GM18951 (cell line): ENCODE data around the gene LTBP1.

Source experiments
- POLR2A ChIP-seq: IDR thresholded peaks from 4 replicates; pipeline ENCODE4 v1.6.1; 2011; ENCODE audit warnings: mild to moderate bottlenecking; ENCODE audit not compliant: insufficient read length, insufficient read depth; ENCODE audit errors: extremely low read depth
- in situ Hi-C: fragments of 300-500 bp; cut with MboI; formaldehyde crosslinking; loops from one replicate; pipeline ENCODE4 v1.12.0; 2022; ENCODE audit warnings: low sequenced_read_pairs, mixed read lengths, inconsistent platforms; ENCODE audit not compliant: unreplicated experiment

LTBP1 gene

DNA sequence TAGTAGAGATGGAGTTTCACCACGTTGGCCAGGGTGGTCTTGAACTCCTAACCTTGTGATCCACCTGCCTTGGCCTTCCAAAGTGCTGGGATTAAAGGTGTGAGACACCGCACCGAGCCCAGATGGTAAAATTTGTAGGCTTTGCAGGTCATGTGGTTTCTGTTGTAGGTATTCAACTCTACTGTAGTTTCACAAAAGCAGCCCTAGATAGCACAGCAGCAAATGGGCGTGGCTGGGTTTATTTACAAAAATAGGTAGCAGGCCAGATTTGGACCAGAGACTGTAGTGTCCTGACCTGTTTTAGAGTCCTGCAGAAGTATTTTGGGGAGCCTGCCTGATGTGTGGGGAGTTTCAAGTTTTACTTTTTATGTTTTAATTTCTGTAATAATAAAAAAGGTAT, 445.6 kb downstream of the LTBP1 start:
- TF ChIP-seq POLR2A, result no peak
- in situ Hi-C loops, result loop anchor here (25.0 kb wide), 1 partner anchor 830 kb away; no protein-coding TSS in a partner anchor

DNA sequence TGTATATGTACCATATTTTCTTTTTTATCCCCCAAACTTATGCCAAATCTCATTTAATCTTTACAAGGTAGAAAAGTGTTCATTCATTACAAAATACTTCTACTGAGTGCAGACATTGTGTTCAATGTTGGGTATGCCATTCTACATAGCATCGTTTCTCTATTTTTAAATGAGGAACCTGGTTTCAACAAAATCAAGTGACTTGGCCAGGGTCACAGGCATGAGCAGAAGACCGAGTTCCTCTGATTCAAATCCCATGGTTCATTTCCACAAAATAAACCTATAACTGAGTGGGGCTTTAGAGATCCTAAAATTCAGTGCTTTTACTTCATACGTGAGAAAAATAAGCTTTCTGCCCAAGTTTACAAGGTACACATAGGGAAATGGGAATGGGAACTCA, 448.3 kb downstream of the LTBP1 start:
- no peak for TF ChIP-seq POLR2A
- in situ Hi-C loops, result loop anchor here (25.0 kb wide), 1 partner anchor 833 kb away; no protein-coding TSS in a partner anchor

DNA sequence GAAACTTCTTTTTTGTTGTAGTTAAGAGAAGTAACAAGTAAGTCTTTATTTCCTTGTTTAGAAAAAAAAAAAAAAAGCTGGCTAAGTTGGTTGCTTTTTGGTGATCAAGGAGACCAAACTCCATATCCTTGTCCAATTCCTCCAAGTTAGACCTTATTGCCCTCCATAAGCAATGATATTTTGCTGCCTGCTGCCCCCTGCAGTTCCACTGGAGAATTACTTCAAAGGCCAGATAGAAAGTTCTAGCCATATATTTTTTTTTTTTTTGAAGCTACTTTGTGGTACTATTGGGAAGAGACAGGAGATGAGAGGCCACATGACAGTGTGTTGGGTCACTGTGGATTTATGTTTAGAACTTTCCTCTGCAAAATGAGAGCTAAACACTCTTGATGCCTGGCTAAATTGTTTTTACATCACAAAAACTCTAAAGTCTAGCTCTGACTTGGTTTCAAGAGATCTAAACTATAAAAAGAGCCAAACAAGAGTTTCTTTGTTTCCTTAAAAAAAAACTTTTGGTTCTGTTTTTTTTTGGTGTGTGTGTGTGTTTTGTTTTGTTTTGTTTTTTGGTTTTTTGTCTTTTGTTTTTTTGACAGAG, 449.0 kb downstream of the LTBP1 start:
- in situ Hi-C loops, result loop anchor here (25.0 kb wide), 1 partner anchor 833 kb away; no protein-coding TSS in a partner anchor
- no peak for TF ChIP-seq POLR2A

DNA sequence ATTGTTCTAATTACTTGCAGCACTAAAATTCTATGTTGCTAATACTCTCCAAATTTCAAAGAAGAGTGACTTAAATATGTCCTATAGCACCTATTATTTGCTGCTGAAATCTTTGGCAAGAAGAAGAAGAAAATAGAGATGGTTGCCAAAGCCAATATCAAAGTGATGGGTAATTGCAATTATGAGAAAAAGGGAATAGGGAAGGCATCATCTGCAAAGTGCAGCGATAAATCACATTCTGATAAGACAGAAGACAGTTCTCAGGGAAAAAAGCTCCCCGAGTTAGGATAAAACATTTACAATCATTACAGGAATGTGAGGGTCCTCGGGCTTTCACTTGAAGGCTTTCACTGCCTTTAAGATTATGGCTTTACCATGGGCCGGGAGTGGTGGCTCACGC, 457.6 kb downstream of the LTBP1 start:
- no peak for TF ChIP-seq POLR2A

DNA sequence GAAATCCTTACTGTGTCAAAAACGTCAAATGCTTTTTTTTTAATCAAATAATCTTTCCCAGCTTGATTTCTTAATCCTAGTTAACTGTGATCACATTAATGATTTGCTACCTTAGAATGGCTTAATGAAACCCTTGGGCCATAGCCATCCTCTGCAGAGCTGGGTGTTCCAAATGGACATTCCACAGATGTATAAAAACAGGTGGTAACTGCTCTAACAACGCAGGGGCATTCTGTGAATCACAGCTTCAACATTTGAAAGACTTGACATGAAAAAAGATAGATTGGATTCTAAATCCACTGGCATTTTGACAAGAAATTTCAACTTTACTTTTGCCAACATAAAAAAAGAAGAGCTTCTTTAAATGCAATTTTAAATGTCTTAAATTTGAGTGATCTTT, 459.9 kb downstream of the LTBP1 start:
- TF ChIP-seq POLR2A, result no peak
- in situ Hi-C loops, result no loop called here

More for the DNA sequence above, 457.6 kb downstream of the LTBP1 start:
- in situ Hi-C loops, result no loop called here

DNA sequence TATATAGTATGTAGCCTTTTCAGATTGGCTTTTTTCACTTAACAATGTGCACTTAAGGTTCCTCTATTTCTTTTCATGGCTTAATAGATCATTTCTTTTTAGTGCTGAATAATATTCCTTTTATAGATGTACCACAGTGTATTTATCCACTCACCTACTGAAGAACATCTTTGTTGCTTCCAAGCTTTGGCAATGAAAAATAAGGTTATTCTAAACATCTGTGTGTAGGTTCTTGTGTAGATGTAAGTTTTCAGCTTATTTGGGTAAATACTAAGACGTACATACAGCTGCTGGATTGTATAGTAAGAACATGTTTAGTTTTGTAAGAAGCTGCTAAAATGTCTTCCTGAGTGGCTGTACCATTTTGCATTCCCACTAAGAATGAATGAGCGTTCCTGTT, 461.4 kb downstream of the LTBP1 start:
- TF ChIP-seq POLR2A, result no peak
- in situ Hi-C loops, result no loop called here

DNA sequence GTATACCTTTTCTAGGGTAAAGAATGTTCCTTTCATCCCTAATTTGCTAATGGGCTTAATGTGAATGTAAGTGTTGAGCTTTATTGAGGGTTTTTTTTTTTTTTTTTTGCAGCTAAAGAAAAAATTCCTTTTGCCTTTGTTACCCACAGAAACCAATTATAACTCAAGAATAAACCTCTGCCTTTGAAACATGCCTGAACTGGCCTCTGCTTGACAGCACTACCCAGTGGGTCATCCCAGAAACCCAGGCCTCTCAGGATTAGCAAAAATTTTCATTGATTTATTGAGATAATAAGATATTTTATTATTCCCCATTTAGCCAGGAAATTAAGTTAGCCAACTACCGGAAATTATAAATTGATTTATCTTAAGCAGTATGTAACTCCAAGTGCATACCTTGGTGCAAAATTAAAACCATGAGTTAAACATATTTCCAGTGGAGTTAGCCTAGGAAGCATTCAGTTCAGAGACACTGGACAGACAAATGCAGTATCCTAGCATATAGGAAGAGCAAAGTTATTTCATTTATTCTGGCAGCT, 462.7 kb downstream of the LTBP1 start:
- in situ Hi-C loops, result no loop called here
- TF ChIP-seq POLR2A, result no peak

DNA sequence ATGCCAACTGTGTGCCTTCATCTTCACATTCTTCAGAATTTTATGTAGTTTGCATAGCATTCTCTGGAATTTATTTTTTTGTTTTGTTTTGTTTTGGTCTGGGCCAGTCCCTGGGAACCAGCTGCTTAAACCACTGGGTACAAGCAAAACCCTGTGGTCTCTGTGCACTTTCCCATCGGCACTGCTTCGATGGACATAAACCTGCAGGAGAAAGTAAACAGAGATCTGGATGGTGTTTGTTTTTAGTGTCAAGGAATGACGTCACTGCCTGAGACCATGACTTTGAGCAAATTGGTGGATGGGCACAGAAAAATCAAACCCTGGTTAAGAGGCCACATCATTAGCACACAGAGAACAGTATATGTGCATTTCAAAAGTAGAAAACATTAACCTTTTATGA, 465.0 kb downstream of the LTBP1 start:
- TF ChIP-seq POLR2A, result no peak
- in situ Hi-C loops, result no loop called here

DNA sequence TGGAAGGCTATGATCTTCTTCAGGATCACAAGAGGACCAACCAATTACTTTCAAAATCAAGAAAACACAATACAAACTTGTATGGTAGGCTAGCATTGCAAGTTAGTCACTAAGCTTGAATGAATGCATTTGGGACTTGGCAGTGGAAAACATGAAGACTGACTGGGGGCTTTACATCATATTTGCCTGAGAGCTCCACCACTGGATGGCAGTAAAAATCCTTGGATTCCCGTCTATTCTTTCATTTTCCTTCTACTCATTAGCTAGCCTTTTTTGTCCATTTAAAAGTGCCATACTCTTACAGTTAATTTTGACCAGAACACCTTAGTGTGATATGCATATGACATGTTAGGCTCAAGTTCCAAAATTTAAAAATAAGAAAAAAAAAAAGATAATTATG, 466.2 kb downstream of the LTBP1 start:
- TF ChIP-seq POLR2A, result no peak
- in situ Hi-C loops, result no loop called here

DNA sequence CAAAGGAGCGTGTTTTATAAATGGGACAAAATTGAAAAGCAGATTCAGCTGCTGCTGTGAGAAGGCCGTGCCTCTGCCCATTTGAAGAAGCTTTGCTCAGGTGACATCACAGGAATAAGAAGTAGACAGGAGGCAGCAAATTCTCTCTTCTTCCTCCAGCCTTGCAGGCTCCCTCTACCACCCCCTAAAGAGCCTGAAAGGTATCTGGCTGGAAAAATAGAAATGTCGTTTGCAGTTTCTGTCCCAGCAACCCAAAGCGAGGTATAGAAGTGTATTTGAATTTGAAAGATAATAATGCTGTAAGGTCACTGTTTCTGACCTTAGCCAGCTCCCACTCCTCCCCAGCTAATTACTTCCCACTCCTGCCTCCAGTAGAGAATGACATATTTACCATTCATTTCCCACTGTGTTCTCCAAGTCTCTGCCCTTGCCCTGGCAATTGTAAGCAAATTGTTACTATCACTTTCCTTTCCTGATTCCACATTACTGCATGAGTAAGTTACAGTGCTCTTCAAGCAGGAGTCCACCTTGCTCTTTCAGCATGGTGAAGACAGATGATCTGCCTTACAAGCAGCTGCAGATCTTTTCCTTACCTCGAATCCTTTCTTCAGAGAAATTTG, 472.9 kb downstream of the LTBP1 start:
- in situ Hi-C loops, result no loop called here
- no peak for TF ChIP-seq POLR2A

DNA sequence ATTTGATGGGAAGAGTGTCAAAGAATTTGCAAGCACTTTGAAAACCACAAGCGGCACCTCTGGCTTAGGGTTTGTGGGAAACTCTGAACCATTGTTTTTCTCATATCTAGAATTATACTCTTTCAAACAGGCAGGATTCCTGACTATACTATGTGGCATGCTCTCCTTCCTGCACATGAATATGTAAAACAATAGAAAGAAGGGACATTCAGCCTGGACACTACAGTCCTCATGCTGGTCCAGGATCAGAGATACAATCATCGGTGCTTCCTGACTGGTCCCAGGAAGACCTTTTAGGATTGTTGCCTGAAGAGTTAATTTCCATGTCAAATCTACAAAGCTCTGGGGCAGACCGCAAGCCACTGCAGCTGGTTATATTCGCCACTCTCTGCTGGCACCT, 474.0 kb downstream of the LTBP1 start:
- in situ Hi-C loops, result no loop called here
- no peak for TF ChIP-seq POLR2A

DNA sequence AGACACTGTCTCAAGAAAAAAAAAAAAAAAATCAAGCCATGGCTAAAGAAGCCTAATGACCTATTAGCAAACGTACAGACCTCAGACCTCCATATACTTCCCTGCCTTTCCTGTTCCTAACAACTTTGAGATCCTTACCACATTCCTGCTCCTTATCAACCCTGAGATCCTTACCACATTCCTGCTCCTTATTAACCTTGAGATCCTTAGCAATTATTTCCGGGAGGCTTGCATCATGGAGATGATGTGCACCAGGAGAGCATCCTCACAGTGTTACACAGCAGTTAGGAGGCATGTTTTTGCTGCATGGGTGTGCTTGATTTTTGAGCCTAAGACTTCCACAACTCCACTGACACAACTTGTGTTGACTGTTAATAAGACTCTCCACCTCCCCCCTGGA, 475.1 kb downstream of the LTBP1 start:
- in situ Hi-C loops, result no loop called here
- no peak for TF ChIP-seq POLR2A

DNA sequence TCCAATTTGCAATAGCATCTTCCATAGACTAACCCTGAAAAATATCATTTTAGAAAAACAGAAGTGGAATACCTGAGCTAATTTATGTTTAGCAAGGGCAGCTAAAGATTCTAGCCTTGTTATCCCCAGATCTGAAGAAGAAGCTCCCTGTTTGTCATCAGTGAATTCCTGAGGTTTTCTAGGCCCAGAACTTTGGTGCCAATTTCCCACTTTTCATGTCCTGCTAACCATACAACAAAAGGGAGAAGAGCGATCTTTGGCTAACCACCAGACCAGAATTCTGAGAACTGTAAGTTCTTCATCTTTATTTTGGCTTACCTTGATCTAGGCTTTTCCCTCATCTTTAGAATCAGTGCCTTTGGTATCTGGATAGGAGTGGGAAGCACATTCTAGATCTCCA, 478.4 kb downstream of the LTBP1 start:
- in situ Hi-C loops, result no loop called here
- no peak for TF ChIP-seq POLR2A

DNA sequence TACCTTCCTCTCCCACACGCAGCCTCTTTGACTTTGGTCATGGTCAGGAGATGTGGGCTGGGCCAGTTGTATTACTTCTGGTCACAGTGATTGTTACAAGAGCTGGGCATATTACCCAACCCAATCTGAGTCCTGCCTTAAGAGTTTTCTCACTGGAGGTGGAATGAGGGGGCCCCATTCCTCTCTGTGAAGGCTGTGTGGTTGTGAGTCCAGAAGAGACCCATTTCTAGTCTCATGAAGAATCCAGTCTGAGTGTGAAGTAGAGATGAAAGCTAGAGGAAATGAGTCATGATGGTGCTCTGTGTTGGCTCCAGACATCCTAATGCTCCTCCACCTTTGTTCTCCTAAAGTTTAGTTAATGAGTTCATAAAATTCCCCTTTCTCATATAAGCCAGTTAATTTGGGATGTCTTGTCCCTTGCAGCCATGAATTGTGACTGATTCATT, 478.9 kb downstream of the LTBP1 start:
- TF ChIP-seq POLR2A, result no peak
- in situ Hi-C loops, result no loop called here

DNA sequence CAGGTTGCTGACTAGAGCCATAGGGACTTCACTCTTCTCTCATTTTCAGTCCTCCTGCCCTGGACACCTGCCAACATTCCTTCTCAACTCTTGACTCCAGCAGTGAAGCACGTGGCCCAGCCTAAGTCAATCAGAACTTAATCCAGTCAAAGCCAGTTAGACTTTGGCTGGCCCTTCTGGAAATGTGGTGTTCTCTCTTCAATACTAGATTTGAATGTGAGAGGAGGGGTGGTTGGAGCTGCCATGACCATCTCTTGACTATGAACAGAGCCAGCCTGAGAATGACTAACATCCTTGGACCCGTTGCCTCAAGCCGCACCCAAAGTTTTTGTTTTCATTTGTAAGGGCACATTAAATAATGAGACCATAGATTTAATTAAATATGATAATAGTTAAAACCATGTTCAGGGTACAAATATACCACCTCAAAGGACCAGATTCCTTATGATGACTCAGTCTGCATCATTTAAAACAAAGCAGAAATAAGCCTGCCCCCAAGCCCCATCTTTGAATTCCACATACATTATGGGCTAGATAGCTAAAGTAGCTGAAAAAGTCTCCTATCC, 480.0 kb downstream of the LTBP1 start:
- in situ Hi-C loops, result no loop called here
- TF ChIP-seq POLR2A, result no peak
